OCI-LY3 (cell line): ENCODE results near the gene STAT4.

ENCODE experiments used
- H2AFZ ChIP-seq: fragments of 200-600, 300-600 bp; shearing (Covaris generic); 2 replicates; pipeline ENCODE4 v1.6.0; 2014; ENCODE audit warnings: antibody characterized with exemption, low read depth, low read length
- H3K27ac ChIP-seq: fragments of 200-600, 300-600 bp; sonication (generic); 2 replicates; pipeline ENCODE4 v1.5.1; 2014; ENCODE audit warnings: mild to moderate bottlenecking, low read length, moderate library complexity, mixed read lengths
- H3K27me3 ChIP-seq: fragments of 200-600, 300-600 bp; sonication (generic); 2 replicates; pipeline ENCODE4 v1.6.1; 2014; ENCODE audit warnings: low read depth, low read length, mixed read lengths
- H3K36me3 ChIP-seq: fragments of 200-600, 300-600 bp; sonication (generic); replicated peaks from 2 replicates; pipeline ENCODE3; 2014; ENCODE audit warnings: low read depth, low read length, mixed read lengths
- H3K4me1 ChIP-seq: fragments of 300-600, 200-600 bp; sonication (generic); 2 replicates; pipeline ENCODE4 v1.6.1; 2014; ENCODE audit warnings: low read length, mixed read lengths
- H3K4me2 ChIP-seq: fragments of 200-600, 300-600 bp; sonication (generic); 2 replicates; pipeline ENCODE4 v1.6.1; 2014; ENCODE audit warnings: low read length, mixed read lengths
- H3K4me3 ChIP-seq: fragments of 300-600, 200-600 bp; sonication (generic); 2 replicates; pipeline ENCODE4 v1.5.1; 2014; ENCODE audit warnings: antibody characterized with exemption, mild to moderate bottlenecking, low read length, moderate library complexity
- H3K79me2 ChIP-seq: fragments of 300-600, 200-600 bp; shearing (Covaris generic); 2 replicates; pipeline ENCODE4 v1.6.1; 2014; ENCODE audit warnings: mild to moderate bottlenecking, low read length, mixed read lengths
- H3K9ac ChIP-seq: fragments of 300-600, 200-600 bp; shearing (Covaris generic); 2 replicates; pipeline ENCODE4 v1.6.0; 2014; ENCODE audit warnings: mild to moderate bottlenecking, low read length, moderate library complexity
- H3K9me3 ChIP-seq: fragments of 200-600, 300-600 bp; shearing (Covaris generic); 2 replicates; pipeline ENCODE4 v1.6.1; 2014; ENCODE audit warnings: low read length, mixed read lengths; ENCODE audit not compliant: insufficient read depth
- H4K20me1 ChIP-seq: fragments of 200-600, 300-600 bp; sonication (generic); 2 replicates; pipeline ENCODE4 v1.6.1; 2016; ENCODE audit warnings: low read length, mixed read lengths; ENCODE audit not compliant: insufficient read depth
- CTCF ChIP-seq: fragments of 200-600, 300-600 bp; sonication (generic); IDR thresholded peaks from 2 replicates; pipeline ENCODE4 v1.5.1; 2014; ENCODE audit warnings: antibody characterized with exemption, low read length, low read depth
- EZH2phosphoT487 ChIP-seq: fragments of 200-600 bp; shearing (Covaris generic); IDR thresholded peaks from 2 replicates; pipeline ENCODE4 v1.6.1; 2018; ENCODE audit warnings: antibody characterized with exemption, mixed run types, low read depth

The STAT4 gene

GRCh38 chr2:191145769-191146471 is 4.9 kb downstream of the STAT4 start:
- Histone ChIP-seq H3K9me3 (no peaks in the 10 kb centered on the region), H4K20me1 (no peaks in the 10 kb centered on the region), H3K27ac (no peak overlapping the region), H2AFZ (no peak overlapping the region), H3K9ac (no peak overlapping the region), H3K4me2 (no peak overlapping the region), H3K4me3 (no peak overlapping the region), H3K79me2 (no peaks in the 10 kb centered on the region), H3K4me1 (peaks cover 3% of the 10 kb centered on the region; the same call in 1 of the 2 replicates), H3K36me3 (no peaks in the 10 kb centered on the region), H3K27me3 (peaks cover 29% of the 10 kb centered on the region)
- TF ChIP-seq EZH2phosphoT487 (no peak), CTCF (no peak)

- no peak for TF ChIP-seq CTCF
- TF ChIP-seq EZH2phosphoT487, result no peak
- Histone ChIP-seq H3K79me2 (no peaks in the 10 kb centered on the region), H3K4me3 (no peak overlapping the region), H3K4me2 (no peak overlapping the region), H4K20me1 (no peaks in the 10 kb centered on the region), H3K9me3 (no peaks in the 10 kb centered on the region), H3K9ac (no peak overlapping the region), H3K27me3 (peaks cover 23% of the 10 kb centered on the region; the same call in 1 of the 2 replicates), H3K36me3 (no peaks in the 10 kb centered on the region), H3K4me1 (no peaks in the 10 kb centered on the region), H2AFZ (no peak overlapping the region), H3K27ac (no peak overlapping the region)
Measured at GRCh38 chr2:191144217-191144616, 6.6 kb downstream of the STAT4 start.

- Histone ChIP-seq H3K27me3 (peaks cover 19% of the 10 kb centered on the region; the same call in 1 of the 2 replicates), H3K9ac (no peak overlapping the region), H3K27ac (no peak overlapping the region), H3K4me3 (no peak overlapping the region), H3K4me2 (no peak overlapping the region), H3K36me3 (no peaks in the 10 kb centered on the region), H3K9me3 (no peaks in the 10 kb centered on the region), H4K20me1 (no peaks in the 10 kb centered on the region), H3K79me2 (no peaks in the 10 kb centered on the region), H3K4me1 (no peaks in the 10 kb centered on the region), H2AFZ (no peak overlapping the region)
- TF ChIP-seq EZH2phosphoT487 (no peak), CTCF (no peak)
Measured at GRCh38 chr2:191143791-191144190, 7.0 kb downstream of the STAT4 start.

GRCh38 chr2:191128911-191129304 is 21.9 kb downstream of the STAT4 start:
- H3K79me2 ChIP-seq, result no peaks in the 10 kb centered on the region
- H4K20me1 ChIP-seq, result no peaks in the 10 kb centered on the region
- no peak overlapping the region for H3K27ac ChIP-seq
- no peaks in the 10 kb centered on the region for H3K36me3 ChIP-seq
- peak overlapping the region; percentile 26; the same call in 1 of the 2 replicates for H3K9ac ChIP-seq
- no peaks in the 10 kb centered on the region for H3K27me3 ChIP-seq
- peaks cover 13% of the 10 kb centered on the region for H3K4me1 ChIP-seq
- no peak overlapping the region; the same call in 1 of the 2 replicates for H3K4me3 ChIP-seq
- peak overlapping the region; percentile 54 for H3K4me2 ChIP-seq
- H3K9me3 ChIP-seq, result no peaks in the 10 kb centered on the region
- H2AFZ ChIP-seq, result no peak overlapping the region
- TF ChIP-seq EZH2phosphoT487, result no peak
- TF ChIP-seq CTCF, result no peak
